Hematopoietic multipotent progenitor cell treated with erythropoietin and hydrocortisone succinate and interleukin-3 and kit ligand, for 15 days (in vitro differentiated cells): ENCODE data around the gene DOP1A.
"Not testable (repeated sequence)": the region's sequence is repeated elsewhere in the genome, so short reads cannot be mapped to it uniquely, and the experiment has no call there.

Experiments
- DNase-seq: peaks from one replicate; pipeline ENCODE4 v3.0.0-alpha.2; 2015; ENCODE audit warnings: low spot score

The DOP1A gene

GRCh38 chr6:83151114-83151513, 83.6 kb downstream of the DOP1A start:
- DNase-seq = no peak

- no peak for DNase-seq
Observed at GRCh38 chr6:83152913-83153312, 85.4 kb downstream of the DOP1A start.

- no peak for DNase-seq
Observed at GRCh38 chr6:83153883-83154521, 86.5 kb downstream of the DOP1A start.

GRCh38 chr6:83155794-83156193, 88.3 kb downstream of the DOP1A start:
- DNase-seq = no peak

- DNase-seq = no peak
Observed at GRCh38 chr6:83160167-83160566, 92.7 kb downstream of the DOP1A start.

- DNase-seq = no peak
Observed at GRCh38 chr6:83167726-83168278, 100.3 kb downstream of the DOP1A start.

- DNase-seq = no peak
Observed at GRCh38 chr6:83168556-83168955, 101.1 kb downstream of the DOP1A start.

GRCh38 chr6:83169106-83169505, 101.6 kb downstream of the DOP1A start:
- DNase-seq = no peak

- DNase-seq = no peak
Observed at GRCh38 chr6:83169511-83169910, 102.0 kb downstream of the DOP1A start.

GRCh38 chr6:83176246-83176645, 108.8 kb downstream of the DOP1A start:
- DNase-seq = no peak

GRCh38 chr6:83180426-83180950, 113.0 kb downstream of the DOP1A start:
- no peak for DNase-seq

GRCh38 chr6:83182114-83182513, 114.6 kb downstream of the DOP1A start:
- DNase-seq = no peak

- no peak for DNase-seq
Observed at GRCh38 chr6:83183082-83183828, 115.8 kb downstream of the DOP1A start.

- DNase-seq = no peak
Observed at GRCh38 chr6:83185096-83185495, 117.6 kb downstream of the DOP1A start.

- DNase-seq = no peak
Observed at GRCh38 chr6:83188501-83188900, 121.0 kb downstream of the DOP1A start.

GRCh38 chr6:83190626-83191025, 123.2 kb downstream of the DOP1A start:
- DNase-seq = no peak

- not testable (repeated sequence) for DNase-seq
Observed at GRCh38 chr6:83191974-83192373, 124.5 kb downstream of the DOP1A start.

GRCh38 chr6:83192456-83192855, 125.0 kb downstream of the DOP1A start:
- DNase-seq = peak; percentile 10

- DNase-seq = peak; percentile 87
Observed at GRCh38 chr6:83192871-83193746, 125.6 kb downstream of the DOP1A start, which contains the start of the genes PGM3 and RWDD2A. Gene PGM3, minus strand, starts transcription at chr6:83193265. Its CDS starts 2,253 bp downstream, at chr6:83191012. Gene RWDD2A, plus strand, starts transcription at chr6:83193357. Its CDS starts 1,095 bp downstream, at chr6:83194452.

- DNase-seq = no peak
Observed at GRCh38 chr6:83193747-83194566, 126.5 kb downstream of the DOP1A start.
